H1 (cell line): ENCODE measurements around the gene MARVELD2. TPM values are rescaled to one million over a fixed set of nuclear protein-coding genes. Genes with fewer than 3 reads are reported as not detected.

Experiments
- CTCF ChIA-PET: fragments of 300-600 bp; sonication (Branson Sonifier 250); formaldehyde crosslinking; loops from one replicate; lab custom pipeline; 2021; ENCODE audit not compliant: partially characterized antibody; lab: Charles Lee
- POLR2A ChIA-PET: fragments of 300-600 bp; sonication (Branson Sonifier 250); formaldehyde crosslinking; loops from one replicate; lab custom pipeline; 2021; ENCODE audit warnings: inconsistent platforms; ENCODE audit not compliant: partially characterized antibody; lab: Charles Lee
- DNase-seq, 2 experiments: peaks; one replicate each; pipeline versions ENCODE4 v3.0.0 to v3.0.0-alpha.2; 2010 to 2022; ENCODE audit warnings: low spot score in 2 of 2, low read depth in 1 of 2, mixed read lengths in 1 of 2
- FAIRE-seq: peaks from 2 replicates; lab custom pipeline; 2011; peaks lifted over from hg19 to GRCh38; lab: Jason Lieb, UNC
- H2AFZ ChIP-seq: 2 replicates; pipeline ENCODE4 v1.8.1; 2012; ENCODE audit warnings: low read length, inconsistent platforms
- H2AK5ac ChIP-seq: 2 replicates; pipeline ENCODE4 v1.6.1; 2013; ENCODE audit warnings: low read depth, low read length
- H2BK120ac ChIP-seq: replicated peaks from 2 replicates; pipeline ENCODE3; 2013; ENCODE audit warnings: low read depth, low read length, inconsistent platforms
- H2BK12ac ChIP-seq: 2 replicates; pipeline ENCODE4 v1.6.1; 2013; ENCODE audit warnings: low read depth, low read length
- H2BK15ac ChIP-seq: 2 replicates; pipeline ENCODE4 v1.6.1; 2013; ENCODE audit warnings: low read length
- H2BK20ac ChIP-seq: 2 replicates; pipeline ENCODE4 v1.6.1; 2013; ENCODE audit warnings: low read length
- H2BK5ac ChIP-seq: 2 replicates; pipeline ENCODE4 v1.6.1; 2013; ENCODE audit warnings: low read depth, low read length
- H3K14ac ChIP-seq: 2 replicates; pipeline ENCODE4 v1.6.1; 2013; ENCODE audit warnings: inconsistent platforms; ENCODE audit not compliant: insufficient read length
- H3K18ac ChIP-seq: 2 replicates; pipeline ENCODE4 v1.6.1; 2013; ENCODE audit warnings: low read length; ENCODE audit errors: extremely low read depth
- H3K23ac ChIP-seq: 2 replicates; pipeline ENCODE4 v1.6.1; 2013; ENCODE audit warnings: inconsistent platforms; ENCODE audit not compliant: insufficient read length
- H3K23me2 ChIP-seq: 2 replicates; pipeline ENCODE4 v1.6.1; 2013; ENCODE audit warnings: low read depth, low read length
- H3K27ac ChIP-seq: 2 replicates; pipeline ENCODE4 v1.6.1; 2011; ENCODE audit warnings: low read depth, low read length, inconsistent platforms
- H3K27me3 ChIP-seq, 4 experiments: replicated peaks in 1 of 4; 1 replicate in 1 of 4; 2 replicates in 3 of 4; pipeline versions ENCODE4 v1.6.1 to v1.8.1; 2011 to 2013; ENCODE audit warnings: low read length in 3 of 4, mild to moderate bottlenecking in 3 of 4, inconsistent platforms in 2 of 4, mixed read lengths in 2 of 4, moderate library complexity in 1 of 4; ENCODE audit not compliant: control insufficient read depth in 3 of 4, insufficient read depth in 3 of 4; ENCODE audit errors: extremely low read depth in 1 of 4
- H3K36me3 ChIP-seq, 4 experiments: 2 replicates each; pipeline versions ENCODE4 v1.6.1 to v1.8.1; 2011 to 2013; ENCODE audit warnings: mild to moderate bottlenecking in 4 of 4, low read length in 3 of 4, moderate library complexity in 2 of 4, control low read depth in 1 of 4, inconsistent platforms in 1 of 4; ENCODE audit not compliant: insufficient read depth in 4 of 4, control insufficient read depth in 2 of 4
- H3K4ac ChIP-seq: replicated peaks from 2 replicates; pipeline ENCODE3; 2013; ENCODE audit warnings: low read length, low read depth, mixed read lengths, inconsistent platforms; ENCODE audit not compliant: insufficient read length
- H3K4me1 ChIP-seq, 4 experiments: replicated peaks in 1 of 4; 1 replicate in 1 of 4; 2 replicates in 3 of 4; pipeline versions ENCODE4 v1.6.1 to v1.8.1; 2011 to 2013; ENCODE audit warnings: low read length in 3 of 4, inconsistent platforms in 2 of 4, mixed read lengths in 1 of 4; ENCODE audit not compliant: insufficient read depth in 4 of 4, control insufficient read depth in 3 of 4
- H3K4me2 ChIP-seq, 2 experiments: 2 replicates each; pipeline versions ENCODE4 v1.6.1 to v1.8.1; 2011 to 2013; ENCODE audit warnings: low read depth in 2 of 2, low read length in 2 of 2, control low read depth in 1 of 2, inconsistent platforms in 1 of 2, mild to moderate bottlenecking in 1 of 2; ENCODE audit not compliant: insufficient read depth in 1 of 2
- H3K4me3 ChIP-seq, 4 experiments: fragments of 200-600, 300-600 bp in 1 of 4; sonication (generic), shearing (Covaris generic), sonication (Bioruptor Twin) in 1 of 4; 2 replicates each; pipeline versions ENCODE4 v1.5.1 to v1.8.1; 2011 to 2016; ENCODE audit warnings: low read length in 4 of 4, low read depth in 3 of 4, control low read depth in 2 of 4, inconsistent platforms in 2 of 4, mild to moderate bottlenecking in 2 of 4, mixed read lengths in 1 of 4, moderate library complexity in 1 of 4; ENCODE audit not compliant: insufficient read depth in 2 of 4; ENCODE audit errors: extremely low read depth in 1 of 4
- H3K56ac ChIP-seq: replicated peaks from 2 replicates; pipeline ENCODE3; 2013; ENCODE audit warnings: low read depth, mild to moderate bottlenecking, mixed read lengths, low read length, inconsistent platforms; ENCODE audit not compliant: insufficient read length
- H3K79me1 ChIP-seq: 2 replicates; pipeline ENCODE4 v1.6.1; 2013; ENCODE audit warnings: low read depth, low read length, control low read depth
- H3K79me2 ChIP-seq, 2 experiments: 2 replicates each; pipeline versions ENCODE4 v1.6.1 to v1.8.1; 2012 to 2013; ENCODE audit warnings: low read length in 2 of 2, mild to moderate bottlenecking in 2 of 2, inconsistent platforms in 1 of 2; ENCODE audit not compliant: insufficient read depth in 2 of 2, control insufficient read depth in 1 of 2
- H3K9ac ChIP-seq, 4 experiments: replicated peaks in 1 of 4; 1 replicate in 1 of 4; 2 replicates in 3 of 4; pipeline versions ENCODE4 v1.6.1 to v1.8.1; 2011 to 2013; ENCODE audit warnings: low read depth in 3 of 4, low read length in 3 of 4, control low read depth in 2 of 4, mild to moderate bottlenecking in 2 of 4, moderate library complexity in 2 of 4, inconsistent platforms in 1 of 4; ENCODE audit errors: extremely low read depth in 1 of 4
- H3K9me3 ChIP-seq, 2 experiments: 2 replicates each; pipeline versions ENCODE4 v1.6.1 to v1.8.1; 2012 to 2013; ENCODE audit warnings: mild to moderate bottlenecking in 2 of 2, moderate library complexity in 2 of 2, control low read depth in 1 of 2, inconsistent platforms in 1 of 2, low read depth in 1 of 2, low read length in 1 of 2, mixed read lengths in 1 of 2; ENCODE audit not compliant: insufficient read depth in 2 of 2
- H4K20me1 ChIP-seq, 2 experiments: replicated peaks in 1 of 2; 2 replicates each; pipeline versions ENCODE3 to v1.8.1; 2011 to 2013; ENCODE audit warnings: inconsistent platforms in 2 of 2, low read length in 2 of 2, mild to moderate bottlenecking in 1 of 2; ENCODE audit not compliant: insufficient read depth in 2 of 2, control insufficient read depth in 1 of 2
- H4K5ac ChIP-seq: 2 replicates; pipeline ENCODE4 v1.6.1; 2013; ENCODE audit warnings: low read length, low read depth, mixed read lengths, inconsistent platforms; ENCODE audit not compliant: insufficient read length
- H4K8ac ChIP-seq: 2 replicates; pipeline ENCODE4 v1.8.0; 2013; ENCODE audit warnings: mild to moderate bottlenecking, moderate library complexity, low read length, inconsistent platforms; ENCODE audit not compliant: insufficient read depth; ENCODE audit errors: extremely low read depth
- H4K91ac ChIP-seq: replicated peaks from 2 replicates; pipeline ENCODE3; 2013; ENCODE audit warnings: low read length, mixed read lengths, inconsistent platforms; ENCODE audit not compliant: insufficient read length
- ATF3 ChIP-seq: IDR thresholded peaks from 2 replicates; pipeline ENCODE4 v1.6.1; 2011; ENCODE audit warnings: low read depth, mild to moderate bottlenecking, low read length; ENCODE audit not compliant: insufficient read depth
- CEBPB ChIP-seq: IDR thresholded peaks from 2 replicates; pipeline ENCODE4 v1.6.1; 2012; ENCODE audit warnings: low read depth, low read length
- CHD1 ChIP-seq: IDR thresholded peaks from 2 replicates; pipeline ENCODE4 v1.6.1; 2012; ENCODE audit warnings: low read depth, low read length, improper control_type of control experiment
- CREB1 ChIP-seq: IDR thresholded peaks from 2 replicates; pipeline ENCODE4 v1.6.1; 2012; ENCODE audit warnings: inconsistent platforms
- EZH2 ChIP-seq: fragments of 200-600 bp; sonication (generic); IDR thresholded peaks from 2 replicates; pipeline ENCODE4 v1.7.1; 2012; ENCODE audit warnings: low read depth, mild to moderate bottlenecking, moderate library complexity, low read length, inconsistent platforms; ENCODE audit not compliant: severe bottlenecking
- GABPA ChIP-seq: IDR thresholded peaks from 2 replicates; pipeline ENCODE4 v1.6.1; 2011; ENCODE audit warnings: mild to moderate bottlenecking, low read length, moderate library complexity, borderline replicate concordance; ENCODE audit not compliant: insufficient read depth
- KDM5A ChIP-seq: fragments of 200-600 bp; IDR thresholded peaks from 2 replicates; pipeline ENCODE4 v1.7.1; 2012; ENCODE audit warnings: mild to moderate bottlenecking, low read length, inconsistent platforms, mixed read lengths
- MAX ChIP-seq: IDR thresholded peaks from 2 replicates; pipeline ENCODE4 v1.6.1; 2012; ENCODE audit warnings: inconsistent platforms
- NRF1 ChIP-seq: IDR thresholded peaks from 2 replicates; pipeline ENCODE4 v1.6.1; 2011; ENCODE audit warnings: mild to moderate bottlenecking, low read depth, low read length, improper control_type of control experiment
- POU5F1 ChIP-seq: IDR thresholded peaks from 2 replicates; pipeline ENCODE4 v1.6.1; 2011; ENCODE audit warnings: low read depth, mild to moderate bottlenecking, low read length, moderate library complexity
- RFX5 ChIP-seq: IDR thresholded peaks from 2 replicates; pipeline ENCODE4 v1.6.1; 2011; ENCODE audit warnings: low read depth, low read length, improper control_type of control experiment, borderline replicate concordance
- SRF ChIP-seq: IDR thresholded peaks from 2 replicates; pipeline ENCODE4 v1.6.1; 2011; ENCODE audit warnings: mild to moderate bottlenecking, low read depth, low read length, moderate library complexity
- SUZ12 ChIP-seq: fragments of 200-600 bp; sonication (generic); IDR thresholded peaks from 2 replicates; pipeline ENCODE4 v1.6.1; 2012; ENCODE audit warnings: mild to moderate bottlenecking, inconsistent platforms, low read length, moderate library complexity, mixed read lengths
- WGBS, 2 experiments: shearing (Covaris generic) in 1 of 2; methylation state at CpG; one replicate each; pipeline versions ENCODE4 v1.1.6 to v1.1.7; 2013 to 2015; ENCODE audit warnings: low lambda C conversion rate in 2 of 2, mixed read lengths in 2 of 2, inconsistent platforms in 1 of 2, low coverage in 1 of 2, missing lambda C conversion rate in 1 of 2; ENCODE audit not compliant: insufficient replicate concordance in 2 of 2, insufficient coverage in 1 of 2, insufficient read length in 1 of 2; ENCODE audit errors: extremely low coverage in 1 of 2, missing lambda C conversion rate in 1 of 2; 5-methylcytosine and 5-hydroxymethylcytosine counted together
- polyA plus RNA-seq, 7 experiments: library from polyadenylated mRNA; depleted of rRNA in 3 of 7; stranded (reverse) in 5 of 7; unstranded in 2 of 7; fragments of >200 nt in 5 of 7; fragments of 200-250 nt in 2 of 7; gene quantifications; 1 replicate in 5 of 7; 2 replicates in 1 of 7; 4 replicates in 1 of 7; pipeline versions ENCODE4 v1.2.1 to v1.2.3, GENCODE V29; 2011 to 2013; ENCODE audit warnings: missing spikeins in 2 of 7, mixed read lengths in 2 of 7
- total RNA-seq: library from RNA; stranded (reverse); fragmentation: NEBNext Ultra II Directional; extraction: Animal tissue kit (Norgen Biotek cat#: 25700); gene quantifications from 2 replicates; pipeline ENCODE4 v1.2.1, GENCODE V29; 2021

Gene MARVELD2
- total and polyA plus RNA-seq, 2 of the 8 experiments (the other 6 are each of a cell fraction or from before 2014, with no cell fraction given) = 18.7 to 31.0 TPM

- ChIA-PET POLR2A (no interaction called here), CTCF (no interaction called here)
- Histone ChIP-seq H2BK20ac (no peak overlapping the region), H3K9me3 (no peaks in the 10 kb centered on the region), H3K79me1 (no peaks in the 10 kb centered on the region), H3K4me1 (no peaks in the 10 kb centered on the region), H3K14ac (no peak overlapping the region), H3K56ac (no peak overlapping the region), H4K5ac (no peak overlapping the region), H4K8ac (no peak overlapping the region), H2BK5ac (no peak overlapping the region), H4K20me1 (no peaks in the 10 kb centered on the region), H2BK120ac (no peak overlapping the region), H4K91ac (no peak overlapping the region), H3K4me3 (no peak overlapping the region), H3K4ac (no peak overlapping the region), H3K27me3 (no peaks in the 10 kb centered on the region), H3K23me2 (no peaks in the 10 kb centered on the region), H3K4me2 (no peak overlapping the region), H3K79me2 (no peaks in the 10 kb centered on the region), H3K9ac (no peak overlapping the region), H2BK15ac (no peak overlapping the region), H3K18ac (no peak overlapping the region), H3K23ac (no peak overlapping the region), H3K36me3 (no peaks in the 10 kb centered on the region), H2BK12ac (no peak overlapping the region), H3K27ac (no peak overlapping the region), H2AFZ (no peak overlapping the region), H2AK5ac (no peak overlapping the region)
- 91% methylated on average over 4 of the region's 4 CpGs; no CpG with 5 or more reads in 1 of the 2 experiments for WGBS, 2 experiments
- DNase-seq = no peak
- FAIRE-seq = no peak
- TF ChIP-seq CEBPB (no peak), CHD1 (no peak), RFX5 (no peak), GABPA (no peak), NRF1 (no peak), SRF (no peak), SUZ12 (no peak), ATF3 (no peak), MAX (no peak), POU5F1 (no peak), CREB1 (no peak), EZH2 (no peak), KDM5A (no peak)
Measured at GRCh38 chr5:69451941-69452647, 37.2 kb downstream of the MARVELD2 start.
